Upper lobe of left lung (tissue), 4 donors: Measurements from ENCODE around the gene OSGIN1.

Source experiments
- CTCF ChIP-seq, 6 experiments: fragments of 450-650 bp in 4 of 6; fragments of 200-600 bp in 2 of 6; sonication (generic) in 2 of 6; IDR thresholded peaks; one replicate each; pipeline ENCODE4 v1.5.1; 2016 to 2019; ENCODE audit warnings: antibody characterized with exemption in 6 of 6
- EP300 ChIP-seq, 4 donors: sonication (generic); formaldehyde crosslinking; IDR thresholded peaks; one replicate each; pipeline ENCODE4 v1.5.1; 2017; ENCODE audit warnings: antibody characterized with exemption in 4 of 4, control low read depth in 2 of 4
- POLR2AphosphoS5 ChIP-seq, 2 donors: sonication (generic); formaldehyde crosslinking; IDR thresholded peaks; one replicate each; pipeline ENCODE4 v1.5.1; 2017; ENCODE audit warnings: antibody characterized with exemption in 2 of 2

GRCh38 chr16:83973077-83973476 is 20.0 kb downstream of the OSGIN1 start:
- no peak for TF ChIP-seq CTCF (IDR thresholded peaks at IDR 0.05)
- no peak for TF ChIP-seq EP300 (IDR thresholded peaks at IDR 0.05)
- TF ChIP-seq POLR2AphosphoS5 (IDR thresholded peaks at IDR 0.05) = no peak
